Activated CD4-positive, alpha-beta T cell treated with anti-CD3 and anti-CD28 coated beads, Interleukin-10, Interleukin-2, amounts not matched to agents 100 ng/mL and 50 ng/mL, durations not matched to agents 16 hours and 8 hours (primary cell): ENCODE measurements around the gene NCCRP1.
"Not testable (repeated sequence)": the region's sequence is repeated elsewhere in the genome, so short reads cannot be mapped to it uniquely, and the experiment has no call there.

ENCODE experiments used
- DNase-seq: peaks from one replicate; pipeline ENCODE4 v3.0.0-alpha.2; 2020

The NCCRP1 gene

GRCh38 chr19:39211731-39212374 lies 15.1 kb downstream of the NCCRP1 start:
- no peak for DNase-seq

- DNase-seq, result peak; percentile 66
These were observed 15.6 kb downstream of the NCCRP1 start for GRCh38 chr19:39212375-39212742.

DNA sequence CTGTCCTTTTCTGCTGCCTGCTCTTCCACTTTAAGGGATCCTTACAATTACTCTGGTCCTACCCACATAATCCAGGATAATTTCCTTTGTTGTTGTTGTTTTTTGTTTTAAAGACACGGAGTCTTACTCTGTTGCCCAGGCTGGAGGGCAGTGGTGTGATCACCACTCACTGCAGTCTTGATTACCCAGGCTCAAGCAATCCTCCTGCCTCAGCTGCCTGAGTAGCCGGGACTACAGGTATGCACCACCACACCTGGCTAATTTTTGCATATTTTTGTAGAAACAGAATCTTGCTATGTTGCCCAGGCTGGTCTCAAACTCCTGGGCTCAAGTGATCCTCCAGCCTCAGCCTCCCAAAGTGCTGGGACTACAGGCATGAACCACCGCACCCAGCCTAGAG lies 18.6 kb downstream of the NCCRP1 start:
- DNase-seq, result not testable (repeated sequence)

- DNase-seq, result no peak
These were observed 20.3 kb downstream of the NCCRP1 start for GRCh38 chr19:39217094-39217493.

DNA sequence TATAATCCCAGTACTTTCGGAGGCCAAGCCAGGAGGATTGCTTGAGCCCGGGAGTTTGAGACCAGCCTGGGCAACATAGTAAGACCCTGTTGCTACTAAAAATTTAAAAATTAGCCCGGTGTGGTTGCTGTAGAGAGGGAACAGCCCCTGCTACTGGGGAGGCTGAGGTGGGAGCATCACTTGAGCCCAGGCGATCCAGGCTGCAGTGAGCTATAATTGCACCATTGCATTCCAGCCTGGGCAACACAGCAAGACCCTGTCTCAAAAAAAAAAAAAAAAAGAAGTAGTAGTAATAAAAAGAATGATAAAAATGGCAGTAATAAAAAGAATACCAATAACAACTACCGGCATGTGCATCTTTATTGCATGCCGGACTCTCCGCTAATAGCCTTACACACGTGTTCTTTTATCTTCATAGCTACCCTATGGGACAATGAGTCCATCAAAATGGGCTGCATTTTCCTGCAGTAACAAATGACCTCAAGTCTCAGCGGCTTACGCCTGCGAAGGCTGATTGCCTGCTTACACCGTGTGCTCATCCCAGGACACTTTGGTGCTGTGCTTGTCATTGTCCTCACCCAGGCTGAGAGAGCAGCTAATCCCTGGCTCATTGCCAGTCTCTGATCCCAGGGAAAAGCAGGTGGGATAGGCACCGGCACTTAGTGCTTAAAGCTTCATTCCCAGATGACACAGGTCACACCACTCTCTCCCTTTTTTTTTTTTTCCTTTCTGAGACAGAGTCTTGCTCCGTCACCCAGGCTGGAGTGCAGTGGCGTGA lies 21.7 kb downstream of the NCCRP1 start:
- no peak for DNase-seq

DNA sequence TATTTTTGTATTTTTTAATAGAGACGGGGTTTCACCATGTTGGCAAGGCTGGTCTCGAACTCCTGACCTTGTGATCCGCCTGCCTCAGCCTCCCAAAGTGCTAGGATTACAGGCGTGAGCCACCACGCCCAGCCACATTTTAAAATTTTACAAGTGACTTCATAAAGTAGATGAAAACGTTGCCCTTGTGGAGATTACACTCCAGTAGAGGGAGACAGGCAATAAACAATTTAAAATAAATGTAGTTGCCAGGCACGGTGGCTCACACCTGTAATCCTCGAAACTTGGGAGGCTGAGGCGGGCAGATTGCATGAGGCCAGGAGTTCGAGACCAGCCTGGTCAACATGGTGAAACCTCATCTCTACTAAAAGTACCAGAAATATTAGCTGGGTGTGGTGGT lies 22.3 kb downstream of the NCCRP1 start:
- DNase-seq, result not testable (repeated sequence)

DNA sequence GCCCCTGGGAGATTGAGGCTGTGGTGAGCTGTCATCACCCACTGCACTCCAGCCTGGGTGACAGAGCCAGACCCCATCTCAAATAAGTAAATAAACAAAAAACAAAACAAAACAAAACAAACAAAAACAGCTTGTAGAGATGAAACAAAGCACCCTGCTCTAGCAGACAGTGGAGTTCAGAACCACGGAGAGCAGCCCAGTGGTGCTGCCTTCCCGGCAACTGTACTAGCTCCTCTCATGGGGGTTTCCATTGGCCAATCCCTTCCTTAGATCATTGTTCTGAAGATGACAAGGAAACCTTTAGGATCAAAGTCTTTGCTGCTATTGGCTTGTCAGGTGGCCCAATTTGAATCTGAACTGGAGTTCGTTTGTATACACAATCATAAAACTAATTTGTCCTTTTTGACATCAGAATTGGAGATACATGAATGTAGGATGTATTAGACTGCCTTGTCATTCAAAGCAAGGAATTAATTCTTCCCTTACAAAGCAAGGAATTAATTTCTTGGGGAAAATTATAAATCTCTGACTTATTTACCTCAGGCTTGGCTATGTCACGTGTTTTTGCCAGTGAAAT lies 27.0 kb downstream of the NCCRP1 start:
- no peak for DNase-seq

DNA sequence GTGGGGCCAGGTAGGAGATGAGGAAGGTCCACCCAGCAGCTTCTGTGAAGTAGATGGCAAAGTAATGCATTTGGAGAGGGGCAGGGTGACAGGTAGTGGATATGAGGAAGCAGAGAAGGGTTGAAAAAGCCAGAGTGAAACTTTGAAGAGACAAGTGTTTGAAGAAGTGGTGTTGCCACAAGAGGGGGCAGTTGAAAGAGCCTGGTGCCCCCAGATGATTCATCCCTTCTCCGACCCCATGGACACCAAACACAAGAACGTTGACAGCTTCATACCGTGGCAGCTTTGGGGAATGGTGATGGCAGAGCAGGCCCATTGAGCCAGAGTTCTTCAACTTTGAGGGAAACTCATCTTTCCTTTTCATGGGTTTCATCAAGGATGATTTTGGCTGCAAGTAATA lies 28.1 kb downstream of the NCCRP1 start:
- no peak for DNase-seq

DNA sequence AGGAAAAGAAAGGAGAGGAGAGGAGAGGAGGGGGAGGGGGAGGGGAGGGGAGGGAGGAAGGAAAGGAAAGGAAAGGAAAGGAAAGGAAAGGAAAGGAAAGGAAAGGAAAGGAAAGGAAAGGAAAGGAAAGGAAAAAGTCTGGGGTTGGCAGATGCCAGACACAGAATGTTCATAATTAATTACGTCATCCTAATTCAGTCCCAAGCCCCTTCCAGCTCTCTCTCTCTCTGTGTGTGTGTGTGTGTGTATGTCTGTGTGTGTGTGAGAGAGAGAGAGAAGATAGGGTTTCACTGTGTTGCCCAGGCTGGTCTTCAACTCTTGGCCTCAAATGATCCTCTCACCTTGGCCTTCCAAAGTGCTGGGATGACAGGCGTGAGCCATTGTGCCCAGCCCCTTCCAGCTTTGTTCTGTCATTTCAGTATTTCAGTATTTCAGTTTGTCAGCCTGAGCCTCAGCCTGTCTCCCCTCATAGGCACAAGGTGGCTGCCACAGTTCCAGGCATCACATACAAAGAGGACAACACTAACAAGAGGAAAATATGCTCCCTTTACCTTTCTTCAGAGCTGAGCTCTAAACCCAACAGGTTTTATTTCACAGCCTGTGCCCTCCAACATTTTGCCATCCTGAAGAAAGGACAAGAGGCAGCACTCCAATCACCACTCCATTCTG lies 33.5 kb downstream of the NCCRP1 start:
- no peak for DNase-seq

DNA sequence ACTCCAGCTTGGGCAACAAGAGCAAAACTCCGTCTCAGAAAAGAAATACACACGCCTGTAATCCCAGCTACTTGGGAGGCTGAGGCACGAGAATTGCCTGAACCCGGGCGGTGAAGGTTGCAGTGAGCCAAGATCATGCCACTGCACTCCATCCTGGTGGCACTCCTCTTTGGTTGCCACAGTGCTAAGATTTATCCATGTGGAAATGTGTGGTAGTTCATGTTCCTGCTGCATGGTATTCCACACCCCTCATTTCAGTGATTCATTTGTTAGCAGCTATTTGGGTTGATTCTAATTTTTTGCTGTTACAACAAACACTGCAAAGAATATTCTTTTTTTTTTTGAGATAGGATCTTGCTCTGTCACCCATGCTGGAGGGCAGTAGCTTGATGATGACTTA lies 35.9 kb downstream of the NCCRP1 start:
- no peak for DNase-seq

DNA sequence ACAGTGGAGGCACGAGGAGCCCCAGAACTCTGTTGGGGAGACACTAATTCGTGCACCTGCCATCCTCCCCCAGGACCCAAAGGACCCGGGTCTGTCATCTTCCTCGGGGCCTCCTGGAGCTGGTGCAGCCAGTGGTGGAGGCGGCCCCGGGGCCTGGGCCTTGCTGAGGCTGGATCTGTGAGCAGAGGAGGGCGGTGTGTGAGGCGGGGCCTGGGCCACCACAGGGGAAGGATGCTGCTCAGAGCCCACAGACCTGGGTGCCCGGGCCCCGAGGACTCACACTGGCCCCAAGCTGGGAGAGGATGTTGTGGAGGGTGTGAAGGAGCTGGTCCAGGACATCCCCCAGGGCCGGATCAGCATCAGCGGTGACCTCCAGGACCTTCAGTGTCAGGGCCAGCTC lies 39.8 kb downstream of the NCCRP1 start:
- DNase-seq, result no peak

- DNase-seq, result peak; percentile 59
These were observed 40.7 kb downstream of the NCCRP1 start for GRCh38 chr19:39237200-39238184.

DNA sequence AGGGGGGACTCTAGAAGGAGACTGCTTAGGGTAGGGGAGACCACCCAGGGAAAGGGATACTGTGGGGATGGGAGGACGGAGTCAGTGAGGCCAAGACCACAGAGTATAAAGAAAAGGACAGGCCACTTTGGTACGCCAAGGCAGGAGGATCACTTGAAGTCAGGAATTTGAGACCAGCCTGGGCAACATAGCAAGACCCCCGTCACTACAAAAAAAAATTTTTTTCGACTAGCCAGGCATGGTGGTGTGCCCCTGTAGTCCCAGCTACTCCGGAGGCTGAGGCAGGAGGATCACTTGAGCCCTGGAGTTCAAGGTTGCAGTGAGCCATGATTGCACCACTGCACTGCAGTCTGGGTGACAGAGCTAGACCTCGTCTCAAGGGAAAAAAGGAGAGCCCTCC lies 41.4 kb downstream of the NCCRP1 start:
- DNase-seq, result no peak

DNA sequence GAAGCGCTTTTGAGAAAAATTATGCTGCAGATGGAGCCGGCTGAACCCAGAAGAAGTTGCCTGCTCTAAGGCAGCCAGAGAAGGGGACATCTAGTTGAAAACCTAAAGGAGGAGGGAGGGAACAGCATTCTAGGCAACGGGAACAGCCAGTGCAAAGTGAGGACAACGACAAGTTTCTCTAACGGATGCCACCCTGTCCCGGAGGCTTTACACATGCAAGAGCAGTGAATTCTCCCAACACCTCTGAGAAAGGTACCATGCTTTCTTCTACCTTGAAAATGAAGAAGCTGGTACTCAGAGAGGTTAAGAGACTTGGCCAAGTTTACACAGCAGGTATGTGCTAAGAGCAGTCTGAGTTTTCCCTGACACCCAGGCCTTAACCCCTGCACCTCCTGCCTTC lies 42.2 kb downstream of the NCCRP1 start:
- no peak for DNase-seq

DNA sequence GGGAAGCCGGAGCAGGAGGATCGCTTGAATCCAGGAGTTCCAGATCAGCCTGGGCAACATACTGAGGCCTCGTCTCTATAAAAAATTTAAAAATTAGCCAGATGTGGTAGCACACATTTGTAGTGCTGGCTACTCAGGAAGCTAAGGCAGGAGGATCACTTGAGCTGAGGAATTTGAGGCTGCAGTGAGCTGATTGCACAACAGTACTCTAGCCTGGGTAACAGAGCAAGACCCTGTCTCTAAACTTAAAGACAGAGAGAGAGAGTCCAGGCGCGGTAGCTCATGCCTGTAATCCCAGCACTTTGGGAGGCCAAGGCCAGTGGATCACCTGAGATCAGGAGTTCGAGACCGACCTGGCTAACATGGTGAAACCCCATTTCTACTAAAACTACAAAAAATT lies 43.7 kb downstream of the NCCRP1 start:
- no peak for DNase-seq

DNA sequence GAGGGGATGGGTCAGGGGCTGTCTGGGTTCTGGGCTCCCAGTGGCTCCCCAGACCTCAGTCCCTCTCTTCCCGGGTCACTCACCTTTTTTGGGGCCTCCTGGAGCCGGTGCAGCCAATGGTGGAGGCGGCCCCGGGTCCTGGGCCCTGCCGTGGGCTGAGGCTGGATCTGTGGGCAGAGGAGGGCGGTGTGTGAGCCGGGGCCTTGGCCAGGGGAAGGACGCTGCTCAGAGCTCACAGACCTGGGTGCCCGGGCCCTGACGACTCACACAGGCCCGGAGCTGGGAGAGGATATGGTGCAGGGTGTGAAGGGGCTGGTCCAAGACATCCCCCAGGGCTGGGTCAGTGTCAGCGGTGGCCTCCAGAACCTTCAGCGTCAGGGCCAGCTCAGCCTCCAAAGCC lies 47.0 kb downstream of the NCCRP1 start:
- not testable (repeated sequence) for DNase-seq

DNA sequence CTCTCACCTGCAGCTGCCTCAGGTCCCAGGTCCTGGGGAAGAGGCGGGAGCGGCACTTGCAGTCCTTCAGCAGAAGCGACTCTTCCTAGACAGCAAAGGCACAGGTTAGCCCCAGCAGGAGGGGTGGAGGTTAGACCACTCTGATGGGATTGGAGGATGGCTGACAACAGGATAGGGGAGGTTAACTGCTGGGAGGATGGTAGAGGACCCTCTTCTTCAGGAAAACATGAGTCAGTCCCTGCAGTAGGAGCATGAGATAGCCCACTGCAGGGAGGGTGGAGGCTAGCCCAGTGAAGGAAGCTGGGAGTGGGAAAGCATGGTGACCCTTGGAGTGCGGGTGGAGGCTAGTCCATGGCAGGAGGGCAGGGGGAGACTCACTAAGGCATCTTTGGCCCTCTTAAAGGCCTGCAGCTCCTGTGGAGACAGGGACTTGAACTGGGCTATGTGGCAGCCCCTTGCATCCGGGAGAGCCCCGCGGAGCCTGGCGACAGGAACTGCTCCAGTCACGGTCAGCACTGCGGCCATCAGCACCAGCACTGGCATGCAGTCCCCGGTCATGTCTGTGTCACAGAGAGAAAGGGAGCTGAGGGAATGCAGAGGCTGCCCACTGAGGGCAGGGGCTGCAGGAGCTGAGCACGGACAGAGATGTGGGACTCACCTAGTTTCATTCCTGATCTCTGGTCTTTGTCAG lies 47.8 kb downstream of the NCCRP1 start, which contains the start of gene IFNL3:
TSS of gene IFNL3 (minus strand) at position 597 of the 691 bp plus-strand sequence. CDS start at position 558, 39 bp downstream.
- not testable (repeated sequence) for DNase-seq

DNA sequence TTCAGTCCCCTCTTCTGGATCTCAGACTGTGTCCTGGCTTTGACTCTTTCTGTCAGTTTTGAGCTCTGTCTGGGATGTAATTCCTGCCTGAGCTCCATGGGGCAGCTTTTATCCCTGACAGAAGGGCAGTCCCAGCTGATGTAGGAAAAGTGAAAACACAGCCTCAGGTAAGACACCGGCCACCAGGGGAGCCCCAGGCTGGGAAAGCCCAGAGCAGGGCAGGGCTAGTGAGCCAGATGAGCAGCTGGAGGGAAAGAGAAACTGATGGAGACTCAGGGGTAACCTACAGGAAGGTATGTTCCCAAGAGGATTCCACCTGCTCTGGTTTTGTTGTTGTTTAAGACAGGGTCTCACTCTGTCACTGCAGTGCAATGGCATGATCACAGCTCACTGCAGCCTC lies 48.4 kb downstream of the NCCRP1 start:
- DNase-seq, result not testable (repeated sequence)

- peak; percentile 32 for DNase-seq
These were observed 50.3 kb downstream of the NCCRP1 start for GRCh38 chr19:39246951-39247669.

DNA sequence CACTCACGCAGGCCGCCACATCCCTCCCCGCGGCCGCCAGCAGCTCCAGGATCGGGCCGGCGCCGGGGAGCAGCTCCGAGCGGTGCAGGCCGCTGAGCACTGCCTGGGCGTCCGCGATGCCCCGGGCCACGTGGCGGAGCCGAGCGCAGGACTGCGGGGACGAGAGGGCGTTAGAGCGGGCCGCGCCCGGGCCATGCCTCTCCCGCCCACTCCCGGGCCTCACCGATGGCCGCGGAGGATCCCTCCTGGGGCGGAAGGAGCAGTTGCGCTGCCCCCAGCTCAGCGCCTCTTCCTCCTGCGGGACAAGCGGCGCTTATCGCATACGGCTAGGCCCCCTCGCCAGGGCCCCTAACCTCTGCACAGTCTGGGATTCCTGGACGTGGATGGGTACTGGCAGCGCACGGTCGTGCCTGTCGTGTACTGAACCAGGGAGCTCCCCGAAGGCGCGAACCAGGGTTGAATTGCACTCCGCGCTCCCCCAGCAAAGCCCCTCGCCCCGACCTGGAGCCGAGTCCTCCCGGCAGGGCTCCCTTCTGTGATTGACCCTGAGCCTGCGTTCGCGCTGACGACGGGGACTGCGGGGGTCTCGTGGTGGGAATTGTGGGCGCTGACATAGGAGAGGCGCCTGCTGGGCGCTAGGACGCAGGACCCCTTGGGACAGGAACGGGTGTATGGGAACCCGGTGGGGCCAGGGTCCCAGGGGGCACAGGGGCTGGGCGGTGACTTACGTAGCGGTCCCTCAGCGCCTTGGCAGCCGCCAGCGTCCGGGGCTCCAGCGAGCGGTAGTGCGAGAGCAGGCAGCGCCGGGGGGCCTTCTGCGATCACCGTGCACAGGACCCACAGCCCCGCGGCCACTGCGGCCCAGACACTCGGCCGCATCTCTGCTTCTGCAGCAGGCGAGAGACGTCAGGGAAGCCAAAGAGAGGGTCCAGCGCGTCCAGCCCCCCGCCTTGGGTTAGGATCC lies 51.2 kb downstream of the NCCRP1 start:
- DNase-seq, result no peak
